Ishikawa (cell line): ENCODE results near the gene SGPP1.

Source experiments
- CREB1 ChIP-seq: IDR thresholded peaks from 2 replicates; pipeline ENCODE4 v1.6.1; 2012; ENCODE audit warnings: low read depth
- EGR1 ChIP-seq: IDR thresholded peaks from 2 replicates; pipeline ENCODE4 v1.6.1; 2012
- EP300 ChIP-seq: IDR thresholded peaks from 2 replicates; pipeline ENCODE4 v1.6.1; 2012; ENCODE audit warnings: borderline replicate concordance
- FOXM1 ChIP-seq: IDR thresholded peaks from 2 replicates; pipeline ENCODE4 v1.6.1; 2012; ENCODE audit warnings: low read depth, borderline replicate concordance
- RAD21 ChIP-seq: IDR thresholded peaks from 2 replicates; pipeline ENCODE4 v1.6.1; 2012; ENCODE audit warnings: low read depth
- TAF1 ChIP-seq: IDR thresholded peaks from 2 replicates; pipeline ENCODE4 v1.6.1; 2012; ENCODE audit warnings: low read depth, mild to moderate bottlenecking
- TCF12 ChIP-seq: IDR thresholded peaks from 2 replicates; pipeline ENCODE4 v1.6.1; 2012; ENCODE audit warnings: low read depth
- YY1 ChIP-seq: IDR thresholded peaks from 2 replicates; pipeline ENCODE4 v1.6.1; 2012; ENCODE audit warnings: low read depth
- TF ChIP-seq, protein P1 (sequence below): IDR thresholded peaks from 2 replicates; pipeline ENCODE4 v1.6.1; 2012; ENCODE audit warnings: low read depth, mild to moderate bottlenecking
- TF ChIP-seq, protein P2 (sequence below): IDR thresholded peaks from 2 replicates; pipeline ENCODE4 v1.6.1; 2012

GRCh38 chr14:63713764-63714163, 14.1 kb downstream of the SGPP1 start:
- no peak for TF ChIP-seq TAF1
- TF ChIP-seq TCF12: no peak
- TF ChIP-seq, protein P1, sequence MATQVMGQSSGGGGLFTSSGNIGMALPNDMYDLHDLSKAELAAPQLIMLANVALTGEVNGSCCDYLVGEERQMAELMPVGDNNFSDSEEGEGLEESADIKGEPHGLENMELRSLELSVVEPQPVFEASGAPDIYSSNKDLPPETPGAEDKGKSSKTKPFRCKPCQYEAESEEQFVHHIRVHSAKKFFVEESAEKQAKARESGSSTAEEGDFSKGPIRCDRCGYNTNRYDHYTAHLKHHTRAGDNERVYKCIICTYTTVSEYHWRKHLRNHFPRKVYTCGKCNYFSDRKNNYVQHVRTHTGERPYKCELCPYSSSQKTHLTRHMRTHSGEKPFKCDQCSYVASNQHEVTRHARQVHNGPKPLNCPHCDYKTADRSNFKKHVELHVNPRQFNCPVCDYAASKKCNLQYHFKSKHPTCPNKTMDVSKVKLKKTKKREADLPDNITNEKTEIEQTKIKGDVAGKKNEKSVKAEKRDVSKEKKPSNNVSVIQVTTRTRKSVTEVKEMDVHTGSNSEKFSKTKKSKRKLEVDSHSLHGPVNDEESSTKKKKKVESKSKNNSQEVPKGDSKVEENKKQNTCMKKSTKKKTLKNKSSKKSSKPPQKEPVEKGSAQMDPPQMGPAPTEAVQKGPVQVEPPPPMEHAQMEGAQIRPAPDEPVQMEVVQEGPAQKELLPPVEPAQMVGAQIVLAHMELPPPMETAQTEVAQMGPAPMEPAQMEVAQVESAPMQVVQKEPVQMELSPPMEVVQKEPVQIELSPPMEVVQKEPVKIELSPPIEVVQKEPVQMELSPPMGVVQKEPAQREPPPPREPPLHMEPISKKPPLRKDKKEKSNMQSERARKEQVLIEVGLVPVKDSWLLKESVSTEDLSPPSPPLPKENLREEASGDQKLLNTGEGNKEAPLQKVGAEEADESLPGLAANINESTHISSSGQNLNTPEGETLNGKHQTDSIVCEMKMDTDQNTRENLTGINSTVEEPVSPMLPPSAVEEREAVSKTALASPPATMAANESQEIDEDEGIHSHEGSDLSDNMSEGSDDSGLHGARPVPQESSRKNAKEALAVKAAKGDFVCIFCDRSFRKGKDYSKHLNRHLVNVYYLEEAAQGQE: no peak
- no peak for TF ChIP-seq EGR1
- no peak for TF ChIP-seq CREB1
- TF ChIP-seq FOXM1: no peak
- TF ChIP-seq, protein P2, sequence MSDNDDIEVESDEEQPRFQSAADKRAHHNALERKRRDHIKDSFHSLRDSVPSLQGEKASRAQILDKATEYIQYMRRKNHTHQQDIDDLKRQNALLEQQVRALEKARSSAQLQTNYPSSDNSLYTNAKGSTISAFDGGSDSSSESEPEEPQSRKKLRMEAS: no peak
- TF ChIP-seq RAD21: no peak
- no peak for TF ChIP-seq YY1
- TF ChIP-seq EP300: no peak
